Central memory CD8-positive, alpha-beta T cell (primary cell): ENCODE data around the gene JDP2.
A peak's percentile ranks its signal among the peaks of the same experiment; 100 is the strongest.
"Not testable (repeated sequence)": the region's sequence is repeated elsewhere in the genome, so short reads cannot be mapped to it uniquely, and the experiment has no call there.

Experiments used
- ATAC-seq: fragments of 150-1000 bp; cut with Tn5 transposase; replicated peaks from 2 replicates; pipeline ENCODE4 v1.10.0; 2022; ENCODE audit warnings: mild to moderate bottlenecking, moderate FRiP score, moderate number of reproducible peaks; ENCODE audit not compliant: poor library complexity, severe bottlenecking; ENCODE audit errors: extremely low read depth
- DNase-seq, 2 donors: peaks; one replicate each; pipeline ENCODE4 v3.0.0; 2021; ENCODE audit warnings: low spot score in 2 of 2
- H3K27ac Mint-ChIP-seq: one replicate; pipeline ENCODE4 v1.8.0; 2022; ENCODE audit warnings: low read depth, mild to moderate bottlenecking, moderate library complexity, mixed read lengths
- H3K27me3 Mint-ChIP-seq: one replicate; pipeline ENCODE4 v1.8.0; 2022; ENCODE audit warnings: mixed read lengths
- H3K36me3 Mint-ChIP-seq: one replicate; pipeline ENCODE4 v1.8.0; 2022; ENCODE audit warnings: mild to moderate bottlenecking, moderate library complexity, mixed read lengths; ENCODE audit not compliant: insufficient read depth
- H3K4me1 Mint-ChIP-seq: one replicate; pipeline ENCODE4 v1.8.0; 2022; ENCODE audit warnings: mixed read lengths
- H3K4me3 Mint-ChIP-seq: one replicate; pipeline ENCODE4 v1.8.0; 2022; ENCODE audit warnings: mild to moderate bottlenecking, moderate library complexity, mixed read lengths
- H3K9me3 Mint-ChIP-seq: one replicate; pipeline ENCODE4 v1.8.0; 2022; ENCODE audit warnings: mixed read lengths

JDP2 gene

GRCh38 chr14:75427482-75428229, at the start of gene JDP2:
Gene JDP2, plus strand, starts transcription at chr14:75428022. Its CDS starts 9,899 bp downstream, at chr14:75437921.
- Mint-ChIP-seq H3K4me1 (no peaks in the 10 kb centered on the region), H3K27me3 (peaks cover 38% of the 10 kb centered on the region), H3K27ac (no peak within 1 kb of the TSS), H3K4me3 (peak within 1 kb of the TSS; percentile 70), H3K9me3 (no peaks in the 10 kb centered on the region), H3K36me3 (peaks cover 2% of the 10 kb centered on the region)
- DNase-seq (no peak), ATAC-seq (peak; percentile 67)

GRCh38 chr14:75379246-75379929, 48.4 kb upstream of the JDP2 start:
- Mint-ChIP-seq H3K27ac (no peak overlapping the region), H3K27me3 (peaks cover 24% of the 10 kb centered on the region), H3K4me3 (no peak overlapping the region), H3K4me1 (no peaks in the 10 kb centered on the region), H3K36me3 (no peaks in the 10 kb centered on the region), H3K9me3 (peaks cover 3% of the 10 kb centered on the region)
- no peak for ATAC-seq
- no peak for DNase-seq

GRCh38 chr14:75379930-75380270, 47.9 kb upstream of the JDP2 start:
- no peak for DNase-seq
- H3K9me3 Mint-ChIP-seq = peaks cover 8% of the 10 kb centered on the region
- H3K36me3 Mint-ChIP-seq = no peaks in the 10 kb centered on the region
- no peak for ATAC-seq
- H3K4me1 Mint-ChIP-seq = no peaks in the 10 kb centered on the region
- peaks cover 24% of the 10 kb centered on the region for H3K27me3 Mint-ChIP-seq
- no peak overlapping the region for H3K4me3 Mint-ChIP-seq
- H3K27ac Mint-ChIP-seq = no peak overlapping the region

GRCh38 chr14:75380656-75381055, 47.2 kb upstream of the JDP2 start:
- H3K4me3 Mint-ChIP-seq = no peak overlapping the region
- peaks cover 29% of the 10 kb centered on the region for H3K27me3 Mint-ChIP-seq
- H3K4me1 Mint-ChIP-seq = no peaks in the 10 kb centered on the region

GRCh38 chr14:75381642-75382041, 46.2 kb upstream of the JDP2 start:
- ATAC-seq (no peak), DNase-seq (no peak)
- Mint-ChIP-seq H3K4me1 (no peaks in the 10 kb centered on the region), H3K9me3 (peaks cover 8% of the 10 kb centered on the region), H3K27ac (no peak overlapping the region), H3K36me3 (no peaks in the 10 kb centered on the region), H3K4me3 (no peak overlapping the region), H3K27me3 (peaks cover 39% of the 10 kb centered on the region)

More at GRCh38 chr14:75380656-75381055, 47.2 kb upstream of the JDP2 start:
- Mint-ChIP-seq H3K27ac (no peak overlapping the region), H3K9me3 (peaks cover 8% of the 10 kb centered on the region), H3K36me3 (no peaks in the 10 kb centered on the region)
- no peak for DNase-seq
- ATAC-seq = no peak

GRCh38 chr14:75383219-75383618, 44.6 kb upstream of the JDP2 start:
- not testable (repeated sequence) for H3K4me1 Mint-ChIP-seq, H3K9me3 Mint-ChIP-seq, H3K4me3 Mint-ChIP-seq, DNase-seq, ATAC-seq, H3K27ac Mint-ChIP-seq, H3K36me3 Mint-ChIP-seq
- H3K27me3 Mint-ChIP-seq = peaks cover 50% of the 10 kb centered on the region

GRCh38 chr14:75383721-75384120, 44.1 kb upstream of the JDP2 start:
- Mint-ChIP-seq H3K4me3 (no peak overlapping the region), H3K27ac (no peak overlapping the region), H3K9me3 (peaks cover 8% of the 10 kb centered on the region), H3K4me1 (no peaks in the 10 kb centered on the region), H3K27me3 (peaks cover 50% of the 10 kb centered on the region), H3K36me3 (no peaks in the 10 kb centered on the region)
- ATAC-seq (no peak), DNase-seq (no peak)

GRCh38 chr14:75389679-75390078, 38.1 kb upstream of the JDP2 start:
- no peak overlapping the region for H3K27ac Mint-ChIP-seq
- no peak for ATAC-seq
- H3K4me3 Mint-ChIP-seq = no peak overlapping the region
- no peak for DNase-seq
- H3K36me3 Mint-ChIP-seq = no peaks in the 10 kb centered on the region
- H3K4me1 Mint-ChIP-seq = no peaks in the 10 kb centered on the region
- peaks cover 2% of the 10 kb centered on the region for H3K9me3 Mint-ChIP-seq
- H3K27me3 Mint-ChIP-seq = peaks cover 31% of the 10 kb centered on the region

- Mint-ChIP-seq H3K36me3 (no peaks in the 10 kb centered on the region), H3K9me3 (no peaks in the 10 kb centered on the region), H3K27me3 (peaks cover 26% of the 10 kb centered on the region), H3K4me1 (no peaks in the 10 kb centered on the region), H3K27ac (no peak overlapping the region), H3K4me3 (no peak overlapping the region)
- DNase-seq (no peak), ATAC-seq (no peak)
Measured at GRCh38 chr14:75390183-75390582, 37.6 kb upstream of the JDP2 start.

- DNase-seq (no peak), ATAC-seq (no peak)
- no peak overlapping the region for H3K27ac Mint-ChIP-seq
- no peak overlapping the region for H3K4me3 Mint-ChIP-seq
- H3K4me1 Mint-ChIP-seq = no peaks in the 10 kb centered on the region
- no peaks in the 10 kb centered on the region for H3K36me3 Mint-ChIP-seq
- no peaks in the 10 kb centered on the region for H3K9me3 Mint-ChIP-seq
- peaks cover 22% of the 10 kb centered on the region for H3K27me3 Mint-ChIP-seq
Measured at GRCh38 chr14:75391953-75392352, 35.9 kb upstream of the JDP2 start.

- ATAC-seq (no peak), DNase-seq (no peak)
- Mint-ChIP-seq H3K27ac (no peak overlapping the region), H3K4me3 (no peak overlapping the region), H3K9me3 (no peaks in the 10 kb centered on the region), H3K27me3 (peaks cover 14% of the 10 kb centered on the region), H3K4me1 (no peaks in the 10 kb centered on the region), H3K36me3 (no peaks in the 10 kb centered on the region)
Measured at GRCh38 chr14:75392686-75393641, 34.9 kb upstream of the JDP2 start.

- peaks cover 14% of the 10 kb centered on the region for H3K27me3 Mint-ChIP-seq
- ATAC-seq (no peak), DNase-seq (no peak)
- H3K9me3 Mint-ChIP-seq = no peaks in the 10 kb centered on the region
- H3K36me3 Mint-ChIP-seq = no peaks in the 10 kb centered on the region
- H3K4me3 Mint-ChIP-seq = no peak overlapping the region
- H3K27ac Mint-ChIP-seq = no peak overlapping the region
- no peaks in the 10 kb centered on the region for H3K4me1 Mint-ChIP-seq
Measured at GRCh38 chr14:75393794-75394193, 34.0 kb upstream of the JDP2 start.
